ENCODE results near the gene IP6K1.

Gene IP6K1

DNA sequence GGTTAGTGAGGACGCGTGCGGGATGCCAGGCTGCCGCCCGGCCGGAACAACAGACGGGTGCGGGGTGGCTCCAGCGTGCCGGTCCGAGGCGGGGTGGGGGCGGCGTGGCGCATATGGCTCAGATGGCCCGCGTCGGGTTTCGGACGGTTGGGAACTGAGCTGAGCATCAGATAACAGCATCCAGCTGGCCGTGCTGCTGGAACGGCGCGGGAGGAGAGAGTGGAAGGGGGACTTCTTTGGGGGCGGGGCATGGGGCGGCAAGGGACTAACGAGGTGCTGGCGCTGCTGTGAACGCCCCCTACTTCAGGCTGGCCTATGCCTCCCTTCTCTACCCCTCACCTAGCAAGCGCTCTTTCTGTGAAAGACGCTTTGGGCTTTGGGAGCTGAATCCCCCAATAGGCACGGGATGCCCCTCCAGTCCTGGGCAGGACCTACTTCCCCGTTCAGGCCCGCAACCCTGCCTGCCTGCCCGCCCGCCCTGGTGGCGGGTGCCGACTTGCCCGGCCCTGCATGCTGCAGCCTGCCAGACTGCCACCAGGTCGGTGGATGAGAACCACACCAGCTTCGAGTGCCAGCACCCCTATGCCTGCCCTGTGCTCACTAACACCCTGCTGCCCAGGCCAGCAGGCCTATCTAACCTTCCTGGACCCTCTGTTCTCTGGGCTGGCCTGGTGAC lies 17.3 kb upstream of the IP6K1 start (continued):
- TF ChIP-seq KLF7 (tag by site-specific recombination; IDR thresholded peaks at IDR 0.05; ENCODE audit: borderline replicate concordance), result no peak
- peak; percentile 46 for TF ChIP-seq SP2 (tag by site-specific recombination; IDR thresholded peaks at IDR 0.05)
- TF ChIP-seq GLIS1 (tag by site-specific recombination; IDR thresholded peaks at IDR 0.05), result no peak
- TF ChIP-seq YY1 (tag by site-specific recombination; IDR thresholded peaks at IDR 0.05), result no peak
- no peak for TF ChIP-seq YY2 (tag by site-specific recombination; IDR thresholded peaks at IDR 0.05)
- TF ChIP-seq REST (tag by site-specific recombination; IDR thresholded peaks at IDR 0.05), result no peak
- TF ChIP-seq ZNF600 (tag by site-specific recombination; IDR thresholded peaks at IDR 0.05), result peak; percentile 49
- TF ChIP-seq, protein P1, sequence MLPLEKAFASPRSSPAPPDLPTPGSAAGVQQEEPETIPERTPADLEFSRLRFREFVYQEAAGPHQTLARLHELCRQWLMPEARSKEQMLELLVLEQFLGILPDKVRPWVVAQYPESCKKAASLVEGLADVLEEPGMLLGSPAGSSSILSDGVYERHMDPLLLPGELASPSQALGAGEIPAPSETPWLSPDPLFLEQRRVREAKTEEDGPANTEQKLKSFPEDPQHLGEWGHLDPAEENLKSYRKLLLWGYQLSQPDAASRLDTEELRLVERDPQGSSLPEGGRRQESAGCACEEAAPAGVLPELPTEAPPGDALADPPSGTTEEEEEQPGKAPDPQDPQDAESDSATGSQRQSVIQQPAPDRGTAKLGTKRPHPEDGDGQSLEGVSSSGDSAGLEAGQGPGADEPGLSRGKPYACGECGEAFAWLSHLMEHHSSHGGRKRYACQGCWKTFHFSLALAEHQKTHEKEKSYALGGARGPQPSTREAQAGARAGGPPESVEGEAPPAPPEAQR (tag by site-specific recombination; IDR thresholded peaks at IDR 0.05), result no peak
- no peak for TF ChIP-seq HOXC10 (CRISPR knock-in tag; IDR thresholded peaks at IDR 0.05)
- TF ChIP-seq SALL2 (tag by site-specific recombination; IDR thresholded peaks at IDR 0.05; ENCODE audit: borderline replicate concordance), result no peak
- peak; percentile 13; the same call in 1 of the 2 replicates for TF ChIP-seq ZBTB20 (tag by site-specific recombination; IDR thresholded peaks at IDR 0.05)
- no peak for TF ChIP-seq ZSCAN30 (tag by site-specific recombination; IDR thresholded peaks at IDR 0.05)
- no peak for TF ChIP-seq ZNF747 (tag by site-specific recombination; IDR thresholded peaks at IDR 0.05)
- TF ChIP-seq ZNF561 (tag by site-specific recombination; IDR thresholded peaks at IDR 0.05; ENCODE audit: borderline replicate concordance), result no peak
- TF ChIP-seq, protein P2, sequence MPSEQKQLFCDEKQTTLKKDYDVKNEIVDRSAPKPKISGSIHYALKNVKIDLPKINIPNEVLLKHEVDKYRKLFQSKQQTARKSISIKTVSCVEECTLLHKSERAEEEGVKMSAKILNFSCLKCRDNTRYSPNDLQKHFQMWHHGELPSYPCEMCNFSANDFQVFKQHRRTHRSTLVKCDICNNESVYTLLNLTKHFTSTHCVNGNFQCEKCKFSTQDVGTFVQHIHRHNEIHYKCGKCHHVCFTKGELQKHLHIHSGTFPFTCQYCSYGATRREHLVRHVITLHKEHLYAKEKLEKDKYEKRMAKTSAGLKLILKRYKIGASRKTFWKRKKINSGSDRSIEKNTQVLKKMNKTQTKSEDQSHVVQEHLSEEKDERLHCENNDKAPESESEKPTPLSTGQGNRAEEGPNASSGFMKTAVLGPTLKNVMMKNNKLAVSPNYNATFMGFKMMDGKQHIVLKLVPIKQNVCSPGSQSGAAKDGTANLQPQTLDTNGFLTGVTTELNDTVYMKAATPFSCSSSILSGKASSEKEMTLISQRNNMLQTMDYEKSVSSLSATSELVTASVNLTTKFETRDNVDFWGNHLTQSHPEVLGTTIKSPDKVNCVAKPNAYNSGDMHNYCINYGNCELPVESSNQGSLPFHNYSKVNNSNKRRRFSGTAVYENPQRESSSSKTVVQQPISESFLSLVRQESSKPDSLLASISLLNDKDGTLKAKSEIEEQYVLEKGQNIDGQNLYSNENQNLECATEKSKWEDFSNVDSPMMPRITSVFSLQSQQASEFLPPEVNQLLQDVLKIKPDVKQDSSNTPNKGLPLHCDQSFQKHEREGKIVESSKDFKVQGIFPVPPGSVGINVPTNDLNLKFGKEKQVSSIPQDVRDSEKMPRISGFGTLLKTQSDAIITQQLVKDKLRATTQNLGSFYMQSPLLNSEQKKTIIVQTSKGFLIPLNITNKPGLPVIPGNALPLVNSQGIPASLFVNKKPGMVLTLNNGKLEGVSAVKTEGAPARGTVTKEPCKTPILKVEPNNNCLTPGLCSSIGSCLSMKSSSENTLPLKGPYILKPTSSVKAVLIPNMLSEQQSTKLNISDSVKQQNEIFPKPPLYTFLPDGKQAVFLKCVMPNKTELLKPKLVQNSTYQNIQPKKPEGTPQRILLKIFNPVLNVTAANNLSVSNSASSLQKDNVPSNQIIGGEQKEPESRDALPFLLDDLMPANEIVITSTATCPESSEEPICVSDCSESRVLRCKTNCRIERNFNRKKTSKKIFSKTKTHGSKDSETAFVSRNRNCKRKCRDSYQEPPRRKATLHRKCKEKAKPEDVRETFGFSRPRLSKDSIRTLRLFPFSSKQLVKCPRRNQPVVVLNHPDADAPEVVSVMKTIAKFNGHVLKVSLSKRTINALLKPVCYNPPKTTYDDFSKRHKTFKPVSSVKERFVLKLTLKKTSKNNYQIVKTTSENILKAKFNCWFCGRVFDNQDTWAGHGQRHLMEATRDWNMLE (tag by site-specific recombination; conservative IDR thresholded peaks at IDR 0.05; ENCODE audit: low read depth), result no peak
- TF ChIP-seq, protein P3, sequence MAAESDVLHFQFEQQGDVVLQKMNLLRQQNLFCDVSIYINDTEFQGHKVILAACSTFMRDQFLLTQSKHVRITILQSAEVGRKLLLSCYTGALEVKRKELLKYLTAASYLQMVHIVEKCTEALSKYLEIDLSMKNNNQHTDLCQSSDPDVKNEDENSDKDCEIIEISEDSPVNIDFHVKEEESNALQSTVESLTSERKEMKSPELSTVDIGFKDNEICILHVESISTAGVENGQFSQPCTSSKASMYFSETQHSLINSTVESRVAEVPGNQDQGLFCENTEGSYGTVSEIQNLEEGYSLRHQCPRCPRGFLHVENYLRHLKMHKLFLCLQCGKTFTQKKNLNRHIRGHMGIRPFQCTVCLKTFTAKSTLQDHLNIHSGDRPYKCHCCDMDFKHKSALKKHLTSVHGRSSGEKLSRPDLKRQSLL (tag by site-specific recombination; IDR thresholded peaks at IDR 0.05), result peak; percentile 64; the same call in 1 of the 2 replicates
- no peak for TF ChIP-seq ZNF426 (tag by site-specific recombination; IDR thresholded peaks at IDR 0.05)
- TF ChIP-seq ZNF221 (tag by site-specific recombination; IDR thresholded peaks at IDR 0.05; ENCODE audit: borderline replicate concordance), result no peak
- TF ChIP-seq SCRT1 (tag by site-specific recombination; IDR thresholded peaks at IDR 0.05; ENCODE audit: borderline replicate concordance), result no peak
- TF ChIP-seq ZNF391 (tag by site-specific recombination; IDR thresholded peaks at IDR 0.05; ENCODE audit: borderline replicate concordance, low read depth), result no peak; the same call in 1 of the 2 replicates
- TF ChIP-seq ZNF529 (tag by site-specific recombination; IDR thresholded peaks at IDR 0.05; ENCODE audit: insufficient replicate concordance), result no peak
- TF ChIP-seq, protein P4, sequence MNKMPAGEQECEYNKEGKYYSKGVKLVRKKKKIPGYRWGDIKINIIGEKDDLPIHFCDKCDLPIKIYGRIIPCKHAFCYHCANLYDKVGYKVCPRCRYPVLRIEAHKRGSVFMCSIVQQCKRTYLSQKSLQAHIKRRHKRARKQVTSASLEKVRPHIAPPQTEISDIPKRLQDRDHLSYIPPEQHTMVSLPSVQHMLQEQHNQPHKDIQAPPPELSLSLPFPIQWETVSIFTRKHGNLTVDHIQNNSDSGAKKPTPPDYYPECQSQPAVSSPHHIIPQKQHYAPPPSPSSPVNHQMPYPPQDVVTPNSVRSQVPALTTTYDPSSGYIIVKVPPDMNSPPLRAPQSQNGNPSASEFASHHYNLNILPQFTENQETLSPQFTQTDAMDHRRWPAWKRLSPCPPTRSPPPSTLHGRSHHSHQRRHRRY (tag by site-specific recombination; IDR thresholded peaks at IDR 0.05), result no peak
- no peak; the same call in 1 of the 2 replicates for TF ChIP-seq ZBTB48 (tag by site-specific recombination; IDR thresholded peaks at IDR 0.05)
- peak; percentile 64; the same call in 1 of the 2 replicates for TF ChIP-seq ZNF777 (tag by site-specific recombination; IDR thresholded peaks at IDR 0.05; ENCODE audit: borderline replicate concordance)
- no peak for TF ChIP-seq ZSCAN4 (tag by site-specific recombination; IDR thresholded peaks at IDR 0.05)
- no peak for TF ChIP-seq ZNF423 (tag by site-specific recombination; IDR thresholded peaks at IDR 0.05)
